HG03196 (cell line): ENCODE measurements around the gene KIAA0232.

Experiments
- ATAC-seq: cut with Tn5 transposase; IDR thresholded peaks from one replicate; pipeline ENCODE4 v1.9.1; 2021; ENCODE audit not compliant: unreplicated experiment

Gene KIAA0232

DNA sequence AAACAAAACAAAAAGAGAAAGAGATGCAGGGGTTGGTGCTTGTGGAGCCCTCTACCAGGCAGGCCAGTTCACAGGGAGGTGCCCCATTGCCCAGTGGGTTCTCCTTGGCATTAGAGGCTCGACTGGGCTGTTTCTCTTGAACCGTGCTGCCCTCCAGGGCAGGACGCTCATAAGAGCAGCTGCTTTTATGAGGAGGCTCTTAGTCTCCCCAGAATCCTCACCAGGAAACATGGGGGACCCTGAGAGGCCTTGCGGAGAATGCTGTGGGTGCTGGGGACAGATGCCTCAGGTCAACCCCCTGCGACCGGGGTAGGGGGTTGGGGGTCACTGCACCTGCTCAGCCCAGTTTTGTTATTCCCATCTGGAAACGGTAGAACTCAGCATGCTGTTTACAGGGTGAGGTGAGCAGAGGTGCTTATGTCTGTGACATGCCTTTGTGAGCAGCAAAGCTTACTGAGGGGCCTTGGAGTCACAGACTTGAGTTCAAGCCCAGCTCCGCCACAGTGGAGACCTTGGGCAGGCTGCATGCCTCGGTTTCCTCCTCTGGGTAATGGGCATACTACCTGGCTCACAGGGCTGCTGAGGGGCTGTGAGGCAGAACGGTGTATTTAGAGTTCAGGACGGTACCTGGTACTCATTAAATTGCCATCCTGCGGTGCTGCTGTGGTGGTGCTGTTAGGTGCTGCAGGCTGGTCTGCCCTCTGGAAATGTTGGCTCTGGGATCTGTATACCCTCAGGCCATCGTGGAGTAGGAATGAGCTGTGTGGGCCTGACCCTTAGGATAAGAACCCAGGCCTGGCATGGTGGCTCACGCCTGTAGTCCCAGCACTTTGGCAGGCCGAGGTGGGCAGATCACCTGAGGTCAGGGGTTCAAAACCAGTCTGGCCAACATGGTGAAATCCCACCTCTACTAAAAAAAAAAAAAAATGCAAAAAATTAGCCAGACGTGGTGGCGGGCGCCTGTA, 132.8 kb downstream of the KIAA0232 start:
- ATAC-seq = no peak

DNA sequence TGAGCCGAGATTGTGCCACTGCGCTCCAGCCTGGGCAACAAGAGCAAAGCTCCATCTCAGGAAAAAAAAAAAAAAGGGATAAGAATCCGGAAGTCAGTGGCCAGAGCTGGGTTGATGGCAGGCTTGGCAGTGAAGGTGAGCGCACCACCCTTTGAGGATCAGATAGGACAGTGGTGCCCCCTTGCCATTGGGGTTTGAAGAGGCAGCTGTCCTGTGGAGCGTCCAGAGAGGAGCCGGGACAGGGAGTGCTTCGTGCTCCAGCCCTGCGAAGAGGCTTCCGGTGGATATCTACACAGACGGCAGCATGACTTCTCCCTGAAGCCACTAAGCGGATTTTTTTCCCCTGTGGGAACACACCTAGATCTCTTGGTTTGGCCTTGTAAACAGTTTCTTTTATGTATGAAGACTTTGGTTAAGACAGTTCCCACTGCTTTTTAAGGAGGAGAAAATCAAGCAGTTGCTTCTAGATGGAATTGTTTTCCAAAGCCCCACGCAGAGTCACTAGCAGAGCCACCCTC, 133.6 kb downstream of the KIAA0232 start:
- no peak for ATAC-seq

DNA sequence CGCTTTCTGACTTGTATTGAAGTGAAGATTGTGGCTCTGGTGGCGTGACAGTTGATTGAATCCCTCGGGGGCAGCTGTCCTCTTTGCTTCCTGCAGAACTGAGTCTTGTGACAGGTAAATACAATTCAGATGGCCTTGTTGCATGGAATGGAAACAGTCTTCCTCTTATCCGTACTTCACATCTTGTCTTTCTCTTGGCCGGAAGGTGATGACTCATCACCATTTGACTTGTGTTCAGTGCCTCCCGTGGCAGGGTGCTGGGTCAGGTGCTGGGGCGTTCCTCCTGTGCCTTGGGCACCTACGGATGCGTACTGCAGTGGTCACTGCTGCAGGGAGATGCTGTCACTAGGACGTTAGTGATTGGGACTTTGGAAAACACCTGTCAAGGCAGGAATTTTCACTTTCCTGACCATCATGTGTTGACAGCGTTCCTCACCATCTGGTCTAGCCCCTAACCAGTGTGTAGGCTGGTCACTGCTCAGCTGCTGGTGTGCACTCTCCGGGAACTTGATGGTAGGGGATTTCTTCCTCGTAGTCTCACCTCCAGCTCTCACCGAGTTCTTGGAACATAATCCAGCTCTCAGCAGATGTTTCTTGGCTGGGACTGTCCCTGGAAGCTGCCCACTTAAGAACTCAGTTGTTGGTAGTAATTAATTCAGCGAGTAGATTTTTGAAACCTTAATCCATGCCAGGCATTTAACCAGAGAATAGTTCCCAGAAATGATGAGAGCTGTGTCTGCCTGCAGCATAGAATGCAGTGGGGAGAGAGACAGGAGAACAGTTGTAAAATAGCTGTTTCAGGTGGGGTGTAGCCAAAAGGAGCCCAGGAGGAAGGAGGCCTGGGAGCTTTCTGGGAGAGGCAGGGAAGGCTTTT, 134.3 kb downstream of the KIAA0232 start:
- ATAC-seq = no peak

DNA sequence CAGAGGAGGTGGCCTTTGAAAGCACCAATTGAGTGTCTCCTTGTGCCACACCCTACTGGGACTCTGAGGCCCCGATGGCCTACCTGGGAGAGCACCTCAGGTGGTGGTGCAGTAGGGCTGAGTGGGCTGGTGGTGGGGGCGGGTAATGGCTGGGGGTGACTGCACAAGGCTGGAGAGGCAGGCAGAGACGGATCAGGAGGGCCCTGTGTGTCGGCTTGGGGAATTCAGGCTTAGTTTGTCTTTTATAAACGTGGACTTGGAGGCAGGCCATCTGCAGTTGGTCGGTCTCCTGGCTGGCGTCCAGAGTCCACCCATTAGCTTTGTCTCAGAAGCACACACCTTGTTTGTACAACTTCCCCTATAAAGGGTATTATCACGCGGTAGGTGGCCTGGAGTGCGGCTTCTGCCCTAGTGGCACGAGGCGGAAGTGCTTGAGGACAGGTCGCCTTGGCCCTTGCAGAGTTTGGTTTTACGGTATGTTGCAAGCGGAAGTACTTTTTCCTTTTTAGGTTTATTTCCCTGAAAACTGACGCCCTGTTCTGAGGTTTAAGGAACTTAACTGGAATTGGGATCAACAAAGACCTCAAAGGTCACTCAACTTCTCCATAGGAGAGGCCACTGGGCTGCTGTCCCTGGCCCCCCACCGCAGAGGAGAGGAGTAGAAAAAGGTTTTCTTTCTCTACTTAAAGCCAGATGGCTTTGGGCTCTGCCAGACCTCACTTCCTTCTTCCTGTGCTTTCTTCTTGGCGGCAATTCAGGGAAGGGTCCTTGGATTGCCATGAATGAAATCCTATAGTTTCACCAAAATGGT, 135.1 kb downstream of the KIAA0232 start:
- ATAC-seq = no peak

DNA sequence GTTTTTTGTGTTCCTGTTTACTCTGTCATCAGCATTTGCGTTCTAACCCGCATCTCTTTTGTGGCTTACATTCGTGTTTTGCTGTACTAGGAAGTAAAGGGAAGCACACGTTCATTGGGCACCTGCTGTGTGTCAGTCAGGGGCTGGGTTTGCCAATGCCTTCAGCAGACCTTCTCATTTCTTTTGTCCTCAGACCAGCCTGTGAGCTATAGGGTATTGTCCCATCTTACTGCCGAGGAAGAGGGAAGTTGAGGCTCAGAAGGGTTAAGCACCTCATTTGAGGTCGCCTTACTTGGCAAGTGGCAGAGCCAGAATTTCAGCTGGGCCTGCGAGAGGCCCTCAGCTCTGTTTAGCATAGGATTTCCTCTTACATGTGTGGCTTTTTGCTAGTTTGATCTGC, 135.8 kb downstream of the KIAA0232 start:
- no peak for ATAC-seq

DNA sequence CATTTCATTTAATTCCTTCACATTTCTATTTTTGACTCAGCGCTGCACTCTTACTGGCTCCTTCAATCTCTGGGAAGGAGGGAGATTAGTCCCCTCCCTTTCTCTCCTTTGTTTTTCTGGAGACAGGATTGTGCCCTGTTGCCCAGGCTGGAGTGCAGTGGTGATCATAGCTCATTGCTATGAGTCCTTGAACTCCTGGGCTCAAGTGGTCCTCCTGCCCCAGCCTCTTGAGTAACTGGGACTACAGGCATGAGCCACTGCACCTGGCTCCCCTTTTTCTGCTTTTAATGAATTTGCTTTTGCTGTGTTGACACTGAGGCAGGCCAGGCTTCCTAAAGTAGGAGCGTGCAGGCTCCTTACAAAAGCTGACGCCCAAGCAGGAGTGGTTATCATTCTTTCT, 137.6 kb downstream of the KIAA0232 start:
- ATAC-seq = no peak

DNA sequence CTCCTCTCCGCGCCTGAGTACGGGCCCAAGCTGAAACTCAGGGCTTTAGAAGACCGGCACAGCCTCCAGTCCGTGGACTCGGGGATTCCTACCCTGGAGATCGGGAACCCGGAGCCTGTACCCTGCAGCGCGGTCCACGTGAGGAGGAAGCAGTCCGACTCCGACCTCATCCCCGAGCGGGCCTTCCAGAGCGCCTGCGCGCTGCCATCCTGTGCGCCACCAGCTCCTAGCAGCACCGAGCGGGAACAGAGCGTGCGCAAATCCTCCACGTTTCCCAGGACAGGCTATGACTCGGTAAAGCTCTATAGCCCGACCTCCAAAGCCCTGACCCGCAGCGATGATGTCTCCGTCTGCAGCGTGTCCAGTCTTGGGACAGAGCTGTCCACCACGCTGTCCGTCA, 141.0 kb downstream of the KIAA0232 start:
- no peak for ATAC-seq

DNA sequence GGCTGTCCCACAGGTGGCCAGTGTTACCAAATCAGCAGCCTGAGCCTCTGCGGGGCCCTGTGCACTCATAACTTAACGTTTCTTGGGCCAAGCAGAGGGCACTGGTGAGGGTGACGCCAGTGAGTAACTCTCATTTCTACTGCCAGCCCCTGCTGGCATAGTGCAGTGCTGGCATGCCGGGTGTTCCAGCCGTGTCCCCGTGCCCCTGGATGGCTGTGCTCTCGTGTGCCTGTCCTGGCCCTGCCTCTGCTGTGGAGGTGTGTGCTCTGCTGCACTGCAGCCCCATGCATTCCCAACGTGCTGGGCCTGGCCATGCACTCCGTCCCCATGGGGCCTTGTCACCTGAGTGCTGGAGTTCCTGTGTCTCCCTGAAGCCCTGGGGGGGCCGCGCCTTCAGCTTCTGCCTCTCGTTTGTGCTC, 141.8 kb downstream of the KIAA0232 start:
- ATAC-seq = no peak

DNA sequence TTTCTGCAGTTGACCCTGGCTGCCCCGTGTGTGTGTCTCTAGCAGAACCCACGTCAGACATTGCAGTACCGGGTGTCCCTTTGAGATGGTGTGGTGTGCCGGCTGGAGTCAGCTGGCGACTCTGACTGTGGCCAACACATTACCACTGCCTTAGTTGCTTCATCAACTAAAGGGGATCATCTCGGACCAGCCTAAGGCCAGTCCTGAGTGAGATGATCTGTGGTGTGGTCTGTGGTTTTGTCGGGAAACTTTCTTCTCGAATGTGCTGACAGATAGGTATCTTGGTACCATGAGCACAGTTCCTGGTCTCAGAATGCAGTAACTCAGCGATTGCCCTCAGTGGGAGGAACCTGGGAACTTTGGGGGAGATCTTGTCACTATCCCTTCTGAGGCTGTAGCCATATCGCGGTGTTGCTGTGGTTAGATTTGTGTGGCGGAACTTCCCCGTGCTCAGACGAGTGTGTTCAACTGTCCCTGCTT, 142.9 kb downstream of the KIAA0232 start:
- ATAC-seq = no peak

DNA sequence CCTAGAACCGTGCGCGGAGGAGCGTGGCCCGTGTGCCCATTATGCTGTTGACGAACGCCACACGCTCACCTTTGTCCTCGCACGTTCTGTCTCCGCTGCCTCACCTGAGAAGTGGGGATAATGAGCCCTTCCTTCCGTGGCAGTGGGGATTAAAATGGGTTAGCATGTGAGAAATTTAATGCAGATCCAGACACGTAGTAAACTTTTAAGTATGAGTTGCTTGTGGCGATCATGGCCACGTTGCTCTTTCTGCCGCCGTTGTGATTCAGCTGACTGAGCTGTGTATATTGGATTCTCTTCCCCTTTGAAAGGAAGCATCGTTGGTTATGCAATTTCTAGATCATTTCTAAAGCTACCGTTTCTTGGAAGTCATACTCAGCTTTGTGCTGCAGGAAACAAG, 143.6 kb downstream of the KIAA0232 start:
- ATAC-seq = no peak

DNA sequence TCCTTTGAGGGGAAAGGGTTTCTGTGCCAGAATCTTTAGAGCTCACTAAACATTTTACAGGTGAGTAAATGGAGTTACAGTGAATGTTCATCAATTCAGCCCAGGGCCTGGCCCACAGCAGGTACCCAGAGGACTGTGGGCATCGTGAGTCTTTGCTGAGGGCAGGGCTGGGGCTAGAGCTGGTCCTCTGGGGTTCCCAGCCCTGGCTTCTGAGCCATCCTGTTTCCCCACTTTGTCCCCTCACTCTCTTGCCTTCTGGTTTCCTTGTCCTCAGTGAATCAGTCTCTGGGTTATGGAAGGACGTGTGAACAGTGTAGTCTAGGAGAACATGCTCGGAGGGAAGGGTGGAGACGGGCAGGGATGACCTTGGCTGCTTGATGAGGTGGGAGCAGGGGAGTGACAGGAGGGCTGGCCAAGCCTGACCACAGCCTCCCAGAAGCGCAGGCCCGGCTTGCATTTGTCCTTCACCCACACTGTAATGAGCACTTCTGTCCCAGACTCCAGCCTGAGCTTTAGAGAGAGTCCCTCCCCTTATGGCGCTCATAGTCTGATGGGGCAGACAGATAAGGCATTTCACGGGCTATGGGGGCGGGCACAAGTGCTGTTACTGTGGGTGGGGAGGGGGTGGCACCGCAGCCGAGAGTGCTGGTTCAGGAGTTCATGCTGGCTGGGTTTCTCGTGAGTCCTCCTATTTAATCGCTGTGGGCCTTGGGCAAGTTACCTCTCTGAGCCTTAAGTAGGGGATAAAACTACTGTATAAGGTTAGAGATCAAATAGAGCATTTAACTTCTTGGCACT, 144.4 kb downstream of the KIAA0232 start:
- no peak for ATAC-seq

DNA sequence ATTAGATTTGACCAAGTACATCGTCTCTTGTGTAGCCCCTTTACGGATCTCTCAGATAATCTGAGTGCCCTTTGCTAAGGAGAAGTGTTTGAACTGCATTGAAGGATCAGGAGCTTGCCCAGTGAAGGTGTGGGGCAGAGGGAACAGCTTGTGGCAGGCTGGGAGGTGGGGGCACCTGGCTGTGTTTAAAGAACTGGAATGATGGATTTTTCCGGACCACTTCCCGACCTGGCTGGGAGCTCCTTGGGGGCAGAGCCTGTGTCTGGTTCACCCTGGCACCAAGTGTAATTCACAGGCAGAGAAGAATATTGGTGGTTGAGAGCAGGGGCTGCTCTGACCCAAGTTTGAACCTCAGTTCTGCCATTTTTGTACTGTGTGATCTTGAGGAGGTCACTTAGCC, 145.6 kb downstream of the KIAA0232 start:
- ATAC-seq = no peak

DNA sequence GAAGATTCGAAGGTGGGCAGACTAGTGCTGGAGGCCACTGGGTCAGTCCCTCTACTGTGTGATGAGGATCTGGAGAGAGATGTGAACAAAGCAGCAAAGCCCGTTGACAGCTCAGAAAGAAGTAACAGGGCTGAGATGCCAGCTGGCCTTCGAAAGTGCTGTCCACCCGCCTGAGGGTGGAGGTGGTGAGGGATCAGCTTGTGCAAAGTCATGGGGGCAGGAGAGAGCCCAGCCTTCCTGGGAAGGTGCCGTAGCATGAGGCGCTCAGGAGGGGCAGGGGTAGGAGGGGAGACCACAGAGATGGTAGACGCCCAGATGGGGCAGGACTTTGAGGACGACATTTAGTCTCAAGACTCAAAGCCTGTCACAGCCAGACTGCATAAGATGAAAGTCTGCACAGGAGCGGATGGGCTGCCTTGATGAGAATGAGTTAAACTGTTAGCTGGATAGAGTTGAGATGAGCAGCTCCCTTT, 146.8 kb downstream of the KIAA0232 start:
- ATAC-seq = no peak

DNA sequence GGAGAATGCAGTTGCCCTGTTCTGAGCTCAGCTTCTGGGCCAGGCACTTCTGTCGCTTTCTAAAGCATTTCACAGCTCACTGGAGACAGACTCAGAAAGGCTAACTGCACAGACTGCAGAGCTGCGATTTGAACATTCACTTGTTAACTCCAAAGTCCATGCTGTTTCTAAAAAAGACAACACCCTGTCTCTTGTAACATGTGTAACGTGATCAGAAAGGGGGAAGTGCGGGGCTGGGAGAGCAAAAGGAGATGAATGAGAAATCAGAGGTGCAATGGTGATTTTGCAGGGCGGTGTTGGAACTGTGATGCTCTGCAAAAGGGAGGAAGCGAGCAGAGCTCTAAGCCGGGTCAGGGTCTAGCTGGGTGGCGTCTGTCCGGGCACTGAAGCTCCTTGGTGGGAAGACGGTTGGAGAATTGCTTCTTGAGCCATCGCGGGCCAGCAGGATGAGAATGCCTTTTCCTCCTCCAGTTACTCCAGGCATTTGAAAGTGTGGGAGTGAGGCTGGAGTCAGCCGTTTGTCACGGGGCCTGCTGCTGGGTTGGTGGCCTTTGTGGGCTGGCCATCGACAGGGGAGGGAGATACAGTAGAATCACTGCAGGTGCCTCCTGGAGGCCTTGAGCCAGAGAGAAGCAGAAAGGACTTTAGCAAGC, 147.4 kb downstream of the KIAA0232 start:
- no peak for ATAC-seq

DNA sequence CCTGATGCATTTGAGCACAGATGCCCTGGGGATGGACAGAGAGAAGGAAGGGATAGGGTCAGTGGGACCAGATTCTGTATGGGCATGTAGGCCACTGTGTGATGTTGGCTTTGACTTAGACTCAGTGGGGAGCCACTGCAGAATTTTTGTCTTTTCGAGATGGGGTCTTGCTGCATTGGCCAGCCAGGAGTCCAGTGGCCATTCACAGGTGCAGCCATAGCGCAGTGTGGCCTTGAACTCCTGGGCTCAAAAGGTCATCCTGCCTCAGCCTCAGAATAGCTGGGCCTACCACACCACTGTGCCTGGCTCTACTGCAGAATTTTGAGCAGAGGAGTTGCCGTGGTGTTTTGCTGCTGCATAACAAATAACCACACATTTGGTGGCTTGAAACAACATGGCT, 149.9 kb downstream of the KIAA0232 start:
- ATAC-seq = no peak

DNA sequence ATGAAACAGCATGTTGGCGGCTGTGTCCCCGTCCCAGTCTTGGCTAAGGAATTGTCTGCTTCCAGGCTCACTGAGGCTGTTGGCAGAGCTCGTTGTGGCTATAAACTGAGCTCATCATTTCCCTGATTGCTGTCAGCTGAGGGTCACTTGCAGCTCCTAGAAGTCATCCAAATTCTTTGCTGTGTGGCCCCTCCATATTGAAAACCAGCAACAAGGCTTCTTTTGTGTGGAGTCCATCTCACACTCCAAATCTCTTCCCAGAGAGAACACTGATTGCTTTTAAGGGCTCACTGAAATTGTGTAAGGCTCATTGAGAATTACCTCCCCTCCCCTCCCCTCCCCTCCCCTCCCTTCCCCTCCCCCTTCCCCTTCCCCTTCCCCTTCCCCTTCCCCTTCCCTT, 150.4 kb downstream of the KIAA0232 start:
- ATAC-seq = no peak
